ENCODE measurements around the gene SH3BP4. TPM values are rescaled to one million over a fixed set of nuclear protein-coding genes. Genes with fewer than 3 reads are reported as not detected.

SH3BP4 gene
- total RNA-seq, 1 donor from 2014 or later: 19.2 TPM

DNA sequence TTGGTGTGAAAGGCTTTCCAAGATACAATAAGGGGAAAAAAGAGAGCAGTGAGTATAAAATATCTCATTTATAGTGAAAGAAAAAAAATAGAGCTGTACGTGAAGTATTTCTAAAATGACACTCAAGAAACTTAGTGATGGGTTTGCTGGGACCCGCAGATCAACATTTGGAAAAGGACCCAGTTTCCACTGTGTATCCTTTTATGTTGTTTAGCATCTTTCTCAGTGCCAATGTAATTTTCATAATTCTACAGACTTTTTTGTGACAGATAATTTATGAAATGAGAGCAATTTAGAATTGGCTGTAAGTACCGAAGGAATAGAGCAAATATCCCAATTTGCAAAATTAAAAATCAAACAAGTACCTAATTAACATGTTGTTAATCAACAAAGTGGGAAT is 116.9 kb downstream of the SH3BP4 start:
- no peaks in the 10 kb centered on the region for H3K9me3 ChIP-seq
- no peaks in the 10 kb centered on the region for H3K36me3 ChIP-seq
- no peaks in the 10 kb centered on the region for H3K27me3 ChIP-seq
- TF ChIP-seq POLR2A (IDR thresholded peaks at IDR 0.05) (no peak), POLR2AphosphoS5 (IDR thresholded peaks at IDR 0.05; ENCODE audit: insufficient read depth in 1 of 2, low read depth in 1 of 2) (no peak)
- TF ChIP-seq, protein P1, sequence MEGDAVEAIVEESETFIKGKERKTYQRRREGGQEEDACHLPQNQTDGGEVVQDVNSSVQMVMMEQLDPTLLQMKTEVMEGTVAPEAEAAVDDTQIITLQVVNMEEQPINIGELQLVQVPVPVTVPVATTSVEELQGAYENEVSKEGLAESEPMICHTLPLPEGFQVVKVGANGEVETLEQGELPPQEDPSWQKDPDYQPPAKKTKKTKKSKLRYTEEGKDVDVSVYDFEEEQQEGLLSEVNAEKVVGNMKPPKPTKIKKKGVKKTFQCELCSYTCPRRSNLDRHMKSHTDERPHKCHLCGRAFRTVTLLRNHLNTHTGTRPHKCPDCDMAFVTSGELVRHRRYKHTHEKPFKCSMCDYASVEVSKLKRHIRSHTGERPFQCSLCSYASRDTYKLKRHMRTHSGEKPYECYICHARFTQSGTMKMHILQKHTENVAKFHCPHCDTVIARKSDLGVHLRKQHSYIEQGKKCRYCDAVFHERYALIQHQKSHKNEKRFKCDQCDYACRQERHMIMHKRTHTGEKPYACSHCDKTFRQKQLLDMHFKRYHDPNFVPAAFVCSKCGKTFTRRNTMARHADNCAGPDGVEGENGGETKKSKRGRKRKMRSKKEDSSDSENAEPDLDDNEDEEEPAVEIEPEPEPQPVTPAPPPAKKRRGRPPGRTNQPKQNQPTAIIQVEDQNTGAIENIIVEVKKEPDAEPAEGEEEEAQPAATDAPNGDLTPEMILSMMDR (IDR thresholded peaks at IDR 0.05): no peak
- no peak overlapping the region for H3K4me3 ChIP-seq
- no peaks in the 10 kb centered on the region for H3K4me1 ChIP-seq
- H3K27ac ChIP-seq: no peak overlapping the region
- DNase-seq (ENCODE audit: extremely low spot score in 2 of 2): no peak
- intact Hi-C loops (cut with DNase I): no loop called here

DNA sequence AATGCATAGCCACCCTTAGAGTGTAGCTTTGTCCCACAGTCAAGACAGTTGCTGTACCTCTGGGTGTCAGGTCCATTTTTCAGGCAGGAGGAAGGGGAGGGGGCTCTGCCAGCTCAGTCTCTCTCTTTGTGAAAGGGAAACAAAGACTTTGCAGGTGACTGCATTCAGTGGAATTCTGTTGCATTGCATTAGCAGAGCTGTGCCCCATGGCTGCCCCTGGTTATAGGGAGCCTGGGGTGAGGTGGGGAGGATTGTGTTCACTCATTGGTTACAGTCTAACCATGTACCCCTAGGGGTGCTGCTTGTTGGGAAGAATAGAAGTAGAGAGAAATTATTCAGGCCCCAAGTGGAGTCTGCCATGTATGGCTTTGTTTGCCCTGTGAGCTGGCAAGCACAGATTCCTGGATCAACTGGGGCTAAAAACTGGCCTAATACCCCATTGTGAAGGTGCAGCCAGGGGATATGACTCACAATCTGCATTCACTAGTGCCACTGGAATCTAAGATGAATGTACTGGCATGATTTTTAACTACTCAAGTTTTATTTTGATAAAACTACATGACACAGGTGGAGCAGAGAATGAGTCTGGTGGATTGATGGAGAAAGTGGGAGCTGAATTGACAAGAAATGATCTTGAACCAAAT is 118.4 kb downstream of the SH3BP4 start:
- DNase-seq (ENCODE audit: extremely low spot score in 2 of 2): no peak

DNA sequence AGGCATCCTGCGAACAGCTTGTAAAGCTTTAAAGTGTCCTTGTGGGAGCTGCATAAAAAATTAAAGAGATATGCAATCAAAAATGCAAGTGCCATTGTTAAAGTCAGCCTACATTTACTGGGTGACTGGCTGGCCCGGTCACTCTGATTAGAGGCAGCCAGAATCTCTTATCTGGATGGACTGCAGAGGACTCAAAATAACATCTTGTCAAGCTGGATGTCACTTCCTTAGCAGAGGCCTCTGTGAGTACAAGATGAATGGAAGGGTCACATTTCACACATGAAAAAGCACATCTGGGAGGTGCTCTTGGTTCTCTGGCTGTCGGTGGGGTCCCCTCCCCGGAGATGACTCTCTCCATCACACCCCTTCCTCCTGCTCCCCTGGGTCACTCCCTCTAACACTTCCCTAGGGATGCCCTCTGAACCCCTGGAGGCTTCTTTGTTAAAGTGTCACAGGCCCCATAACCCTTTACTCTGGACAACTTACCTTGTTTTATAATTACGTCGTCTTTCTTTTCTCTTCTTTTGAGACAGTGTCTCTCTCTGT is 122.1 kb downstream of the SH3BP4 start:
- H3K27me3 ChIP-seq: no peaks in the 10 kb centered on the region
- no peaks in the 10 kb centered on the region for H3K4me1 ChIP-seq
- H3K27ac ChIP-seq: no peak overlapping the region
- no peak for DNase-seq (ENCODE audit: extremely low spot score in 2 of 2)
- no peak overlapping the region for H3K4me3 ChIP-seq
- TF ChIP-seq, protein P1 (IDR thresholded peaks at IDR 0.05): no peak
- no peak for TF ChIP-seq POLR2A (IDR thresholded peaks at IDR 0.05)
- no peak for TF ChIP-seq POLR2AphosphoS5 (IDR thresholded peaks at IDR 0.05; ENCODE audit: insufficient read depth in 1 of 2, low read depth in 1 of 2)
- no peaks in the 10 kb centered on the region for H3K9me3 ChIP-seq
- intact Hi-C loops (cut with DNase I): no loop called here
- no peaks in the 10 kb centered on the region for H3K36me3 ChIP-seq

More for the DNA sequence above, 118.4 kb downstream of the SH3BP4 start:
- no peaks in the 10 kb centered on the region for H3K4me1 ChIP-seq
- TF ChIP-seq POLR2AphosphoS5 (IDR thresholded peaks at IDR 0.05; ENCODE audit: insufficient read depth in 1 of 2, low read depth in 1 of 2): no peak
- no peak for TF ChIP-seq POLR2A (IDR thresholded peaks at IDR 0.05)
- TF ChIP-seq, protein P1 (IDR thresholded peaks at IDR 0.05): no peak
- intact Hi-C loops (cut with DNase I): no loop called here
- no peak overlapping the region for H3K4me3 ChIP-seq
- H3K36me3 ChIP-seq: no peaks in the 10 kb centered on the region
- no peak overlapping the region for H3K27ac ChIP-seq
- no peaks in the 10 kb centered on the region for H3K9me3 ChIP-seq
- H3K27me3 ChIP-seq: no peaks in the 10 kb centered on the region

DNA sequence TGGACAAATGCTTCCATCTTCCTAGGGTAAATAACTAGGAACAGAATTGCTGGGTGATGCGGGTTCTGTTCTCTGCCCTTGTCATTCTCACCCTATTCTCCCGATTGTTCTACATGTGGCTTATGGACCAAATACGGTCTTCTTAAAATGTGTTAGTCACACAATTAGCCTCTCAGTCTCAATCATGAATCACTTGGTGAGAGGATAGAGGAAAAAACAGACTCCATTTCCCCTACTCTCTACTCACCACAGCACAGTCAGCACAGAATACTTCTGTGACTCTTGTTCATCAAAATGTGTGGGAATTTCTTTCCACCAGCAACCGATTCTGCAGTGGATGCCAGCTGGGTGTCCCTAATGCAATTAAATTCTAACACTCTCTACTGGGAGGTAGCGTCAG is 125.2 kb downstream of the SH3BP4 start:
- TF ChIP-seq POLR2A (IDR thresholded peaks at IDR 0.05): no peak
- TF ChIP-seq POLR2AphosphoS5 (IDR thresholded peaks at IDR 0.05; ENCODE audit: insufficient read depth in 1 of 2, low read depth in 1 of 2): no peak
- TF ChIP-seq, protein P1 (IDR thresholded peaks at IDR 0.05): no peak

DNA sequence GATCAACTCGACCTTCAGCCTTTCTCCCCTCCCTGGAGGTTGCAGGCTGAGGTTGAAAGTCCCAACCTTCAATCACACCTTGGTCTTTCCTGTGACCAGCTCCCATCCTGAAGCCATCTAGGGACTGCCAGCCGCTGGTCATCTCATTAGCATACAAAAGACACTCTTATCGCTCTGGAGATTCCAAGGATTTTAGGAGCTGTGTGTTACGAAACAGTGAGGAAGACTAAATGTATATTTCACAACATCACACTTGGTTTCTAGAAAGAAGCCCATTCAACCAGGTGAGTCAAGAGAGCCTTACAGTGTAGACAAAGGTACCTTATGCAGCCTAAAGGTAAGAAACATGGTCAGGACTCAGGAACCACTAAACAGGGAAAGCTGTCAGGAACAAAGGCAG is 126.4 kb downstream of the SH3BP4 start:
- H3K27ac ChIP-seq: no peak overlapping the region
- H3K4me3 ChIP-seq: no peak overlapping the region
- no peak for DNase-seq (ENCODE audit: extremely low spot score in 2 of 2)
- no peaks in the 10 kb centered on the region for H3K9me3 ChIP-seq
- no peaks in the 10 kb centered on the region for H3K27me3 ChIP-seq
- H3K36me3 ChIP-seq: no peaks in the 10 kb centered on the region
- intact Hi-C loops (cut with DNase I): no loop called here
- no peaks in the 10 kb centered on the region for H3K4me1 ChIP-seq
- TF ChIP-seq, protein P1 (IDR thresholded peaks at IDR 0.05): no peak
- no peak for TF ChIP-seq POLR2AphosphoS5 (IDR thresholded peaks at IDR 0.05; ENCODE audit: insufficient read depth in 1 of 2, low read depth in 1 of 2)
- no peak for TF ChIP-seq POLR2A (IDR thresholded peaks at IDR 0.05)

More for the DNA sequence above, 125.2 kb downstream of the SH3BP4 start:
- Histone ChIP-seq H3K9me3 (no peaks in the 10 kb centered on the region), H3K36me3 (no peaks in the 10 kb centered on the region), H3K27ac (no peak overlapping the region), H3K4me3 (no peak overlapping the region), H3K27me3 (no peaks in the 10 kb centered on the region), H3K4me1 (no peaks in the 10 kb centered on the region)
- DNase-seq (ENCODE audit: extremely low spot score in 2 of 2): no peak
- intact Hi-C loops (cut with DNase I): no loop called here

Measured in vagina (tissue), 2 donors.